Right hindlimb (tissue), 1 donor: ENCODE data around the gene ANKDD1B.

ENCODE experiments used
- DNase-seq: peaks from one replicate; pipeline ENCODE4 v3.0.0-alpha.2; 2018

ANKDD1B gene

GRCh38 chr5:75616971-75617621 is 5.8 kb downstream of the ANKDD1B start:
- DNase-seq, result peak; percentile 66

- DNase-seq, result no peak
These were observed 6.6 kb downstream of the ANKDD1B start for GRCh38 chr5:75617736-75618352.

- no peak for DNase-seq
These were observed 9.1 kb downstream of the ANKDD1B start for GRCh38 chr5:75620184-75620959.

GRCh38 chr5:75622564-75622963 is 11.3 kb downstream of the ANKDD1B start:
- no peak for DNase-seq

GRCh38 chr5:75623846-75624245 is 12.6 kb downstream of the ANKDD1B start:
- DNase-seq, result no peak

- no peak for DNase-seq
These were observed 15.7 kb downstream of the ANKDD1B start for GRCh38 chr5:75626959-75627358.

GRCh38 chr5:75627801-75628200 is 16.5 kb downstream of the ANKDD1B start:
- no peak for DNase-seq

- DNase-seq, result no peak
These were observed 19.6 kb downstream of the ANKDD1B start for GRCh38 chr5:75630875-75631274.

GRCh38 chr5:75632321-75632720 is 21.1 kb downstream of the ANKDD1B start:
- no peak for DNase-seq

- DNase-seq, result no peak
These were observed 26.7 kb downstream of the ANKDD1B start for GRCh38 chr5:75637949-75638348.

GRCh38 chr5:75639535-75640311 is 28.5 kb downstream of the ANKDD1B start:
- DNase-seq, result no peak

- DNase-seq, result no peak
These were observed 29.1 kb downstream of the ANKDD1B start for GRCh38 chr5:75640395-75640794.

GRCh38 chr5:75640826-75641225 is 29.6 kb downstream of the ANKDD1B start:
- no peak for DNase-seq

GRCh38 chr5:75648712-75649111 is 37.5 kb downstream of the ANKDD1B start:
- no peak for DNase-seq

- DNase-seq, result no peak
These were observed 40.5 kb downstream of the ANKDD1B start for GRCh38 chr5:75651575-75652238.

- DNase-seq, result no peak
These were observed 42.3 kb downstream of the ANKDD1B start for GRCh38 chr5:75653521-75653920.

GRCh38 chr5:75654693-75655295 is 43.5 kb downstream of the ANKDD1B start:
- no peak for DNase-seq

- peak; percentile 49 for DNase-seq
These were observed 45.2 kb downstream of the ANKDD1B start for GRCh38 chr5:75656311-75657003.

GRCh38 chr5:75659791-75660450 is 48.7 kb downstream of the ANKDD1B start:
- no peak for DNase-seq

- no peak for DNase-seq
These were observed 49.6 kb downstream of the ANKDD1B start for GRCh38 chr5:75660678-75661465.
